ENCODE results near the gene NAT9. TPM values are rescaled to one million over a fixed set of nuclear protein-coding genes. Genes with fewer than 3 reads are reported as not detected.

The NAT9 gene
- total RNA-seq, 1 experiment from 2014 or later, result 63.5 TPM

DNA sequence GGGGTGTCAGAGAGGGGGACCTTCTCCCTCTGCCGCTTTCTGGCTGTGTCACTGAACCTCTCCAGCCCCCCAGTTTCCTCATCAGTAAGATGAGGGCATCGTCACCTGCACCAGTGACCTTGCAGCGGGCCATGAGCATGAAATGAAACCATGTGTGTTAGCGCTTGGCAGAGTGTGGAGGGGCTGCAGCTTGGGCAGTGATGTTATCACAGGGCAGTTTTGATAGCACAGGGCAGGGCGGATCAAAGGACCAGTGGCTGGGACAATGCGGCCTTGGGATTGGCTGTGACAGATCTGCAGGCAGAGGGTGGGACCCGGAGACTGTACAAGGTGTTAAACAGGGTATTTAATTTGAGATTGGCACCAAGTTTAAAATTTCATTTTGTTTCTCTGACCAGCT, 38.9 kb upstream of the NAT9 start:
- Histone ChIP-seq H4K8ac (replicated peaks; ENCODE audit: insufficient read length, low read depth, low read length) (no peak overlapping the region), H3K23ac (ENCODE audit: insufficient read length, low read depth, low read length) (no peak overlapping the region), H3K4me2 (ENCODE audit: insufficient read depth, insufficient read length, low read length) (no peak overlapping the region), H2BK20ac (ENCODE audit: low read depth, low read length, poor library complexity, severe bottlenecking) (no peak overlapping the region), H2AFZ (ENCODE audit: low read length) (no peak overlapping the region), H3K27me3 (ENCODE audit: insufficient read depth, low read length) (no peaks in the 10 kb centered on the region), H4K5ac (ENCODE audit: insufficient read length, low read depth, low read length) (no peak overlapping the region), H4K91ac (ENCODE audit: insufficient read length, low read depth, low read length) (no peak overlapping the region), H3K9ac (ENCODE audit: extremely low read depth, insufficient read length, low read length) (no peak overlapping the region), H3K14ac (ENCODE audit: insufficient read depth, low read length) (no peak overlapping the region; the same call in 1 of the 2 replicates), H3K23me2 (ENCODE audit: insufficient read length, low read depth, low read length, poor library complexity, severe bottlenecking) (no peaks in the 10 kb centered on the region), H3K9me3 (ENCODE audit: control insufficient read depth, low read depth, low read length) (no peaks in the 10 kb centered on the region), H2AK5ac (ENCODE audit: insufficient read length, low read length) (no peak overlapping the region), H2BK5ac (ENCODE audit: insufficient read length, low read length) (no peak overlapping the region), H3K18ac (ENCODE audit: insufficient read length, low read depth, low read length) (no peak overlapping the region), H3K4me1 (ENCODE audit: insufficient read depth, low read length) (no peaks in the 10 kb centered on the region), H2BK120ac (ENCODE audit: low read depth, low read length, poor library complexity, severe bottlenecking) (no peak overlapping the region), H3T11ph (ENCODE audit: low read length) (no peak overlapping the region), H2BK15ac (ENCODE audit: low read depth, low read length) (no peak overlapping the region), H3K27ac (ENCODE audit: insufficient read length, low read depth, low read length) (no peak overlapping the region), H3K79me1 (ENCODE audit: insufficient read depth, low read depth, low read length, poor library complexity, severe bottlenecking) (no peaks in the 10 kb centered on the region), H3K56ac (ENCODE audit: insufficient read length, low read depth, low read length) (no peak overlapping the region), H4K20me1 (ENCODE audit: control insufficient read depth, insufficient read depth, insufficient read length) (no peaks in the 10 kb centered on the region), H3K79me2 (ENCODE audit: insufficient read depth, low read length) (no peaks in the 10 kb centered on the region), H3K4ac (ENCODE audit: low read depth, low read length) (no peak overlapping the region), H2BK12ac (ENCODE audit: insufficient read length, low read depth, low read length) (no peak overlapping the region)
- WGBS (ENCODE audit: extremely low coverage, insufficient read length, low lambda C conversion rate), result no CpG with 5 or more reads among the region's 7 CpGs
- peaks cover 1 to 7% (median 4%) of the 10 kb centered on the region in 3 experiments; a peak in 4 of 7 replicates for H3K36me3 Mint-ChIP-seq (ENCODE audit: insufficient read depth in 1 of 3, low read depth in 3 of 3)
- H3K27me3 Mint-ChIP-seq (ENCODE audit: low read depth), result peaks cover 7% of the 10 kb centered on the region
- no peaks in the 10 kb centered on the region for H3K9me3 Mint-ChIP-seq
- H3K4me3 Mint-ChIP-seq, result no peak overlapping the region; a peak in 1 of 5 replicates
- H3K4me1 Mint-ChIP-seq, result peaks cover 8 to 14% of the 10 kb centered on the region in 2 experiments
- DNase-seq, result no peak
- TF ChIP-seq, protein P1, sequence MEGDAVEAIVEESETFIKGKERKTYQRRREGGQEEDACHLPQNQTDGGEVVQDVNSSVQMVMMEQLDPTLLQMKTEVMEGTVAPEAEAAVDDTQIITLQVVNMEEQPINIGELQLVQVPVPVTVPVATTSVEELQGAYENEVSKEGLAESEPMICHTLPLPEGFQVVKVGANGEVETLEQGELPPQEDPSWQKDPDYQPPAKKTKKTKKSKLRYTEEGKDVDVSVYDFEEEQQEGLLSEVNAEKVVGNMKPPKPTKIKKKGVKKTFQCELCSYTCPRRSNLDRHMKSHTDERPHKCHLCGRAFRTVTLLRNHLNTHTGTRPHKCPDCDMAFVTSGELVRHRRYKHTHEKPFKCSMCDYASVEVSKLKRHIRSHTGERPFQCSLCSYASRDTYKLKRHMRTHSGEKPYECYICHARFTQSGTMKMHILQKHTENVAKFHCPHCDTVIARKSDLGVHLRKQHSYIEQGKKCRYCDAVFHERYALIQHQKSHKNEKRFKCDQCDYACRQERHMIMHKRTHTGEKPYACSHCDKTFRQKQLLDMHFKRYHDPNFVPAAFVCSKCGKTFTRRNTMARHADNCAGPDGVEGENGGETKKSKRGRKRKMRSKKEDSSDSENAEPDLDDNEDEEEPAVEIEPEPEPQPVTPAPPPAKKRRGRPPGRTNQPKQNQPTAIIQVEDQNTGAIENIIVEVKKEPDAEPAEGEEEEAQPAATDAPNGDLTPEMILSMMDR (conservative IDR thresholded peaks at IDR 0.05), result no peak
- no peak overlapping the region; a peak in 1 of 7 replicates for H3K27ac Mint-ChIP-seq
